Measurements from ENCODE around the gene PPARD. TPM values are rescaled to one million over a fixed set of nuclear protein-coding genes. Genes with fewer than 3 reads are reported as not detected.
A peak's percentile ranks its signal among the peaks of the same experiment; 100 is the strongest.

PPARD gene
- total and polyA plus RNA-seq, 2 of the 13 experiments (the other 11 are each of a cell fraction or from before 2014, with no cell fraction given): 6.1 to 13.3 TPM

GRCh38 chr6:35342258-35343091 lies at the start of gene PPARD (continued):
- TF ChIP-seq DMTF1 (CRISPR knock-in tag; IDR thresholded peaks at IDR 0.05) (no peak), ZNF570 (CRISPR knock-in tag; IDR thresholded peaks at IDR 0.05; ENCODE audit: borderline replicate concordance) (no peak), ATF5 (CRISPR knock-in tag; IDR thresholded peaks at IDR 0.05; ENCODE audit: low read depth) (0 out of 2 replicates have a peak, but pooled peaks have one; percentile 77), NONO (IDR thresholded peaks at IDR 0.05) (no peak), NONO (CRISPR knock-in tag; conservative IDR thresholded peaks at IDR 0.05) (peak; percentile 99), ZMAT5 (CRISPR knock-in tag; IDR thresholded peaks at IDR 0.05; ENCODE audit: borderline replicate concordance, low read depth) (no peak), ZMAT3 (CRISPR knock-in tag; conservative IDR thresholded peaks at IDR 0.05) (0 out of 2 replicates have a peak, but pooled peaks have one; percentile 48), CCAR2 (optimal IDR thresholded peaks at IDR 0.05; ENCODE audit: low read depth, low read length) (no peak), ZBTB46 (CRISPR knock-in tag; IDR thresholded peaks at IDR 0.05; ENCODE audit: borderline replicate concordance) (no peak), ZIK1 (CRISPR knock-in tag; IDR thresholded peaks at IDR 0.05; ENCODE audit: borderline replicate concordance, low read depth) (no peak), SAP130 (CRISPR knock-in tag; IDR thresholded peaks at IDR 0.05; ENCODE audit: low read depth) (peak; percentile 91), STAT5B (CRISPR knock-in tag; IDR thresholded peaks at IDR 0.05) (no peak; the same call in 1 of the 2 replicates), ATRX (CRISPR knock-in tag; IDR thresholded peaks at IDR 0.05; ENCODE audit: borderline replicate concordance) (no peak), MIER3 (CRISPR knock-in tag; IDR thresholded peaks at IDR 0.05; ENCODE audit: borderline replicate concordance) (peak; percentile 95), CBX5 (CRISPR knock-in tag; IDR thresholded peaks at IDR 0.05; ENCODE audit: borderline replicate concordance) (peak; percentile 93; the same call in 1 of the 2 replicates), ARID2 (CRISPR knock-in tag; IDR thresholded peaks at IDR 0.05; ENCODE audit: borderline replicate concordance) (no peak), ZNF513 (CRISPR knock-in tag; conservative IDR thresholded peaks at IDR 0.05) (no peak), GFI1 (CRISPR knock-in tag; IDR thresholded peaks at IDR 0.05; ENCODE audit: borderline replicate concordance) (0 out of 2 replicates have a peak, but pooled peaks have one; percentile 49), PBX2 (CRISPR knock-in tag; IDR thresholded peaks at IDR 0.05) (no peak)

Data from HepG2 (cell line).